ENCODE results near the gene DDC. TPM values are rescaled to one million over a fixed set of nuclear protein-coding genes. Genes with fewer than 3 reads are reported as not detected.

DDC gene
- polyA plus RNA-seq, 1 donor (not counting 4 experiments of a cell fraction or from before 2014, with no cell fraction given): not detected

GRCh38 chr7:50466815-50467585, 98.2 kb downstream of the DDC start:
- Histone ChIP-seq H4K20me1 (ENCODE audit: control insufficient read depth, extremely low read depth, insufficient read depth, low read length) (no peaks in the 10 kb centered on the region), H3K27me3 (ENCODE audit: control insufficient read depth, extremely low read depth, insufficient read depth, low read length) (peaks cover 11% of the 10 kb centered on the region), H3K9me1 (ENCODE audit: control insufficient read depth, extremely low read depth, insufficient read depth, low read length) (no peaks in the 10 kb centered on the region), H3K4me2 (ENCODE audit: control insufficient read depth, extremely low read depth, insufficient read depth, low read depth, low read length) (no peak overlapping the region), H3K79me2 (ENCODE audit: control insufficient read depth, insufficient read depth, low read length) (no peaks in the 10 kb centered on the region), H3K4me3 (ENCODE audit: control insufficient read depth in 2 of 3, extremely low read depth in 1 of 3, insufficient read depth in 2 of 3, low read depth in 1 of 3, low read length in 3 of 3) (no peak overlapping the region), H3K9me3 (ENCODE audit: control insufficient read depth, low read depth, low read length) (no peaks in the 10 kb centered on the region), H3K4me1 (ENCODE audit: control insufficient read depth, extremely low read depth, insufficient read depth, low read length) (no peaks in the 10 kb centered on the region), H3K36me3 (ENCODE audit: control insufficient read depth in 2 of 2, extremely low read depth in 1 of 2, insufficient read depth in 2 of 2, low read length in 2 of 2) (no peaks in the 10 kb centered on the region), H3K27ac (ENCODE audit: control insufficient read depth, insufficient read depth, low read length) (no peak overlapping the region), H2AFZ (ENCODE audit: control insufficient read depth, low read length) (no peak overlapping the region), H3K9ac (ENCODE audit: control insufficient read depth, extremely low read depth, insufficient read depth, low read length) (no peak overlapping the region)
- DNase-seq (ENCODE audit: low read depth, low spot score) (no peak), FAIRE-seq (no peak)
- dilution Hi-C loops (cut with MboI; ENCODE audit: extremely low pct_ligation_motif_present, low sequenced_read_pairs): no loop called here
- TF ChIP-seq EZH2 (IDR thresholded peaks at IDR 0.05; ENCODE audit: low read length) (no peak), CTCF (optimal IDR thresholded peaks at IDR 0.05 in 1 of 3, IDR thresholded peaks at IDR 0.05 in 1 of 3, conservative IDR thresholded peaks at IDR 0.05 in 1 of 3; ENCODE audit: extremely low read depth in 1 of 3, insufficient read depth in 2 of 3, low read length in 3 of 3) (no peak)

- H3K27me3 ChIP-seq (ENCODE audit: control insufficient read depth, extremely low read depth, insufficient read depth, low read length): peaks cover 11% of the 10 kb centered on the region
- H3K9me3 ChIP-seq (ENCODE audit: control insufficient read depth, low read depth, low read length): no peaks in the 10 kb centered on the region
- dilution Hi-C loops (cut with MboI; ENCODE audit: extremely low pct_ligation_motif_present, low sequenced_read_pairs): no loop called here
- no peaks in the 10 kb centered on the region for H4K20me1 ChIP-seq (ENCODE audit: control insufficient read depth, extremely low read depth, insufficient read depth, low read length)
- no peaks in the 10 kb centered on the region for H3K4me1 ChIP-seq (ENCODE audit: control insufficient read depth, extremely low read depth, insufficient read depth, low read length)
- H3K9me1 ChIP-seq (ENCODE audit: control insufficient read depth, extremely low read depth, insufficient read depth, low read length): no peaks in the 10 kb centered on the region
- no peak overlapping the region for H2AFZ ChIP-seq (ENCODE audit: control insufficient read depth, low read length)
- H3K9ac ChIP-seq (ENCODE audit: control insufficient read depth, extremely low read depth, insufficient read depth, low read length): no peak overlapping the region
- no peak for FAIRE-seq
- no peak overlapping the region for H3K4me2 ChIP-seq (ENCODE audit: control insufficient read depth, extremely low read depth, insufficient read depth, low read depth, low read length)
- no peaks in the 10 kb centered on the region for H3K79me2 ChIP-seq (ENCODE audit: control insufficient read depth, insufficient read depth, low read length)
- TF ChIP-seq EZH2 (IDR thresholded peaks at IDR 0.05; ENCODE audit: low read length) (no peak), CTCF (optimal IDR thresholded peaks at IDR 0.05 in 1 of 3, IDR thresholded peaks at IDR 0.05 in 1 of 3, conservative IDR thresholded peaks at IDR 0.05 in 1 of 3; ENCODE audit: extremely low read depth in 1 of 3, insufficient read depth in 2 of 3, low read length in 3 of 3) (no peak)
- H3K27ac ChIP-seq (ENCODE audit: control insufficient read depth, insufficient read depth, low read length): no peak overlapping the region
- H3K4me3 ChIP-seq (ENCODE audit: control insufficient read depth in 2 of 3, extremely low read depth in 1 of 3, insufficient read depth in 2 of 3, low read depth in 1 of 3, low read length in 3 of 3): no peak overlapping the region
- DNase-seq (ENCODE audit: low read depth, low spot score): no peak
- H3K36me3 ChIP-seq (ENCODE audit: control insufficient read depth in 2 of 2, extremely low read depth in 1 of 2, insufficient read depth in 2 of 2, low read length in 2 of 2): no peaks in the 10 kb centered on the region
Measured at GRCh38 chr7:50463035-50463434, 102.2 kb downstream of the DDC start.

Data from keratinocyte (primary cell).